ENCODE results near the gene CDC123.

DNA sequence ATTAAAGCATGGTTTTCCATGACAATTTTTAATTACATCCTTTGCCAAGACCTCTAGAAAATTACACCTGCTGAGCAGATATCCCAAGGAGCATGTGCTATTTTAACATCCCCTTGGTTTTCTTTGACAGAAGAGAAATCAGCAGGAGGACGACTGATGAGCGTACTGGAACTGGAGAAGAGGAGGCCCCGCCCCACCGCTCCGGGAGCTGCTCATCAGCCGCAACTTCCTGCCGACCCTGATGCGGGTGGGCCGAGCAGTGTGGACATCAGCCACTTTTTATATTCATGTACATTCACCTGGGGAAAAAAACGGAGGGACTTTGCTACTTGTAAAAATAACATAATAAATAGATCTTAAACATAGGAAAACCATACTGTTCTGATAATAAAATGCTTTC lies 54.2 kb downstream of the CDC123 start:
- TF ChIP-seq, protein P1, sequence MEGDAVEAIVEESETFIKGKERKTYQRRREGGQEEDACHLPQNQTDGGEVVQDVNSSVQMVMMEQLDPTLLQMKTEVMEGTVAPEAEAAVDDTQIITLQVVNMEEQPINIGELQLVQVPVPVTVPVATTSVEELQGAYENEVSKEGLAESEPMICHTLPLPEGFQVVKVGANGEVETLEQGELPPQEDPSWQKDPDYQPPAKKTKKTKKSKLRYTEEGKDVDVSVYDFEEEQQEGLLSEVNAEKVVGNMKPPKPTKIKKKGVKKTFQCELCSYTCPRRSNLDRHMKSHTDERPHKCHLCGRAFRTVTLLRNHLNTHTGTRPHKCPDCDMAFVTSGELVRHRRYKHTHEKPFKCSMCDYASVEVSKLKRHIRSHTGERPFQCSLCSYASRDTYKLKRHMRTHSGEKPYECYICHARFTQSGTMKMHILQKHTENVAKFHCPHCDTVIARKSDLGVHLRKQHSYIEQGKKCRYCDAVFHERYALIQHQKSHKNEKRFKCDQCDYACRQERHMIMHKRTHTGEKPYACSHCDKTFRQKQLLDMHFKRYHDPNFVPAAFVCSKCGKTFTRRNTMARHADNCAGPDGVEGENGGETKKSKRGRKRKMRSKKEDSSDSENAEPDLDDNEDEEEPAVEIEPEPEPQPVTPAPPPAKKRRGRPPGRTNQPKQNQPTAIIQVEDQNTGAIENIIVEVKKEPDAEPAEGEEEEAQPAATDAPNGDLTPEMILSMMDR (IDR thresholded peaks at IDR 0.05), result no peak
- TF ChIP-seq POLR2A (IDR thresholded peaks at IDR 0.05), result no peak
- TF ChIP-seq POLR2AphosphoS5 (IDR thresholded peaks at IDR 0.05), result no peak

Data from sigmoid colon (tissue), 4 donors.